Suprapubic skin (tissue), 4 donors: ENCODE measurements around the gene BCL11B.

Experiments used
- CTCF ChIP-seq, 2 donors: fragments of 200-600 bp in 1 of 2; fragments of 450-650 bp in 1 of 2; sonication (generic) in 1 of 2; IDR thresholded peaks; one replicate each; pipeline ENCODE4 v1.5.1; 2016 to 2019; ENCODE audit warnings: antibody characterized with exemption in 2 of 2, mild to moderate bottlenecking in 1 of 2, moderate library complexity in 1 of 2
- POLR2A ChIP-seq, 2 donors: fragments of 450-650 bp; IDR thresholded peaks; one replicate each; pipeline ENCODE4 v1.6.1; 2017; ENCODE audit warnings: antibody characterized with exemption in 2 of 2, mild to moderate bottlenecking in 2 of 2, moderate library complexity in 2 of 2
- POLR2AphosphoS5 ChIP-seq, 3 donors: sonication (generic); formaldehyde crosslinking; IDR thresholded peaks; one replicate each; pipeline ENCODE4 v1.6.1; 2017; ENCODE audit warnings: antibody characterized with exemption in 3 of 3

GRCh38 chr14:99214701-99215100 is 57.3 kb downstream of the BCL11B start:
- no peak for TF ChIP-seq CTCF (IDR thresholded peaks at IDR 0.05)
- TF ChIP-seq POLR2A (IDR thresholded peaks at IDR 0.05), result no peak
- no peak for TF ChIP-seq POLR2AphosphoS5 (IDR thresholded peaks at IDR 0.05)
